BJ (cell line): ENCODE results near the gene TNK2. TPM values are rescaled to one million over a fixed set of nuclear protein-coding genes. Genes with fewer than 3 reads are reported as not detected.
"Not testable (repeated sequence)": the region's sequence is repeated elsewhere in the genome, so short reads cannot be mapped to it uniquely, and the experiment has no call there.

Experiments used
- CTCF ChIA-PET: fragments of 350-600 bp; formaldehyde crosslinking; extraction: SDS; loops from one replicate; lab custom pipeline; 2021; ENCODE audit warnings: antibody characterized with exemption, inconsistent platforms; lab: Yijun Ruan, JAX
- POLR2A ChIA-PET: fragments of 300-600 bp; sonication (Branson Sonifier 250); formaldehyde crosslinking; extraction: SDS; loops from one replicate; lab custom pipeline; 2021; ENCODE audit warnings: antibody characterized with exemption; lab: Charles Lee
- DNase-seq: peaks from one replicate; pipeline ENCODE4 v3.0.0-alpha.2; 2011; ENCODE audit warnings: low read depth
- H3K27me3 ChIP-seq: 2 replicates; pipeline ENCODE4 v1.6.0; 2011; ENCODE audit warnings: low read length; ENCODE audit not compliant: control insufficient read depth, insufficient read depth
- H3K36me3 ChIP-seq: 2 replicates; pipeline ENCODE4 v1.5.1; 2011; ENCODE audit warnings: low read length; ENCODE audit not compliant: control insufficient read depth, insufficient read depth
- H3K4me3 ChIP-seq: 2 replicates; pipeline ENCODE4 v1.5.1; 2011; ENCODE audit warnings: low read depth, mild to moderate bottlenecking, control low read depth, low read length
- CTCF ChIP-seq: IDR thresholded peaks from 2 replicates; pipeline ENCODE4 v1.5.1; 2011; ENCODE audit warnings: low read depth, mild to moderate bottlenecking, control low read depth, inconsistent platforms, low read length, moderate library complexity; ENCODE audit not compliant: insufficient read depth
- polyA plus RNA-seq: library from polyadenylated mRNA; depleted of rRNA; stranded (reverse); fragments of >200 nt; gene quantifications from 2 replicates; pipeline ENCODE4 v1.2.3, GENCODE V29; 2011

Gene TNK2
- polyA plus RNA-seq, 1 experiment = 6.3 TPM

GRCh38 chr3:195941265-195941815, 33.0 kb upstream of the TNK2 start:
- H3K4me3 ChIP-seq, H3K27me3 ChIP-seq, POLR2A ChIA-PET, H3K36me3 ChIP-seq, DNase-seq: not testable (repeated sequence)
- CTCF ChIA-PET = interaction anchor here (0.7 to 0.9 kb wide), 3 partner anchors 19 to 60 kb away, joined by 3 to 5 read pairs (median 3); no protein-coding TSS in a partner anchor

- H3K27me3 ChIP-seq, H3K36me3 ChIP-seq, POLR2A ChIA-PET, DNase-seq, H3K4me3 ChIP-seq: not testable (repeated sequence)
- CTCF ChIA-PET = interaction anchor here (0.7 to 0.9 kb wide), 5 partner anchors 19 to 90 kb away, joined by 3 to 5 read pairs (median 3); no protein-coding TSS in a partner anchor
Measured at GRCh38 chr3:195940806-195941205, 32.5 kb upstream of the TNK2 start.

- H3K27me3 ChIP-seq, H3K4me3 ChIP-seq, DNase-seq, H3K36me3 ChIP-seq: not testable (repeated sequence)
- ChIA-PET CTCF (interaction anchor here (0.9 kb wide), 2 partner anchors 81 to 89 kb away, joined by 3 read pairs; no protein-coding TSS in a partner anchor), POLR2A (interaction anchor here (0.7 kb wide), 1 partner anchor 25 kb away, joined by 8 read pairs; no protein-coding TSS in a partner anchor)
Measured at GRCh38 chr3:195939526-195940470, 31.4 kb upstream of the TNK2 start.

GRCh38 chr3:195933044-195933430, 24.7 kb upstream of the TNK2 start:
- POLR2A ChIA-PET = not testable (repeated sequence)
- CTCF ChIA-PET = interaction anchor here (1.1 to 2.3 kb wide), 2 partner anchors 72 to 82 kb away, joined by 4 to 5 read pairs; no protein-coding TSS in a partner anchor

GRCh38 chr3:195932418-195933043, 24.2 kb upstream of the TNK2 start:
- no peaks in the 10 kb centered on the region for H3K27me3 ChIP-seq
- H3K36me3 ChIP-seq = no peaks in the 10 kb centered on the region
- CTCF ChIA-PET = interaction anchor here (1.3 to 1.4 kb wide), 2 partner anchors 16 to 18 kb away, joined by 3 to 4 read pairs; no protein-coding TSS in a partner anchor
- TF ChIP-seq CTCF = no peak
- DNase-seq = no peak
- POLR2A ChIA-PET = interaction anchor here (0.6 kb wide), 1 partner anchor 42 kb away, joined by 12 read pairs; no protein-coding TSS in a partner anchor
- no peak overlapping the region for H3K4me3 ChIP-seq

More at GRCh38 chr3:195933044-195933430, 24.7 kb upstream of the TNK2 start:
- DNase-seq, H3K36me3 ChIP-seq, H3K27me3 ChIP-seq, H3K4me3 ChIP-seq: not testable (repeated sequence)

- POLR2A ChIA-PET = no interaction called here
- DNase-seq = no peak
- CTCF ChIA-PET = interaction anchor here (1.3 to 1.4 kb wide), 2 partner anchors 16 to 17 kb away, joined by 3 to 4 read pairs; no protein-coding TSS in a partner anchor
Measured at GRCh38 chr3:195931582-195932273, 23.4 kb upstream of the TNK2 start.

More at GRCh38 chr3:195931582-195932273, 23.4 kb upstream of the TNK2 start:
- no peaks in the 10 kb centered on the region for H3K36me3 ChIP-seq
- H3K27me3 ChIP-seq = no peaks in the 10 kb centered on the region
- TF ChIP-seq CTCF = no peak
- H3K4me3 ChIP-seq = no peak overlapping the region
